ENCODE measurements around the gene BMP7.
A peak's percentile ranks its signal among the peaks of the same experiment; 100 is the strongest.

BMP7 gene

DNA sequence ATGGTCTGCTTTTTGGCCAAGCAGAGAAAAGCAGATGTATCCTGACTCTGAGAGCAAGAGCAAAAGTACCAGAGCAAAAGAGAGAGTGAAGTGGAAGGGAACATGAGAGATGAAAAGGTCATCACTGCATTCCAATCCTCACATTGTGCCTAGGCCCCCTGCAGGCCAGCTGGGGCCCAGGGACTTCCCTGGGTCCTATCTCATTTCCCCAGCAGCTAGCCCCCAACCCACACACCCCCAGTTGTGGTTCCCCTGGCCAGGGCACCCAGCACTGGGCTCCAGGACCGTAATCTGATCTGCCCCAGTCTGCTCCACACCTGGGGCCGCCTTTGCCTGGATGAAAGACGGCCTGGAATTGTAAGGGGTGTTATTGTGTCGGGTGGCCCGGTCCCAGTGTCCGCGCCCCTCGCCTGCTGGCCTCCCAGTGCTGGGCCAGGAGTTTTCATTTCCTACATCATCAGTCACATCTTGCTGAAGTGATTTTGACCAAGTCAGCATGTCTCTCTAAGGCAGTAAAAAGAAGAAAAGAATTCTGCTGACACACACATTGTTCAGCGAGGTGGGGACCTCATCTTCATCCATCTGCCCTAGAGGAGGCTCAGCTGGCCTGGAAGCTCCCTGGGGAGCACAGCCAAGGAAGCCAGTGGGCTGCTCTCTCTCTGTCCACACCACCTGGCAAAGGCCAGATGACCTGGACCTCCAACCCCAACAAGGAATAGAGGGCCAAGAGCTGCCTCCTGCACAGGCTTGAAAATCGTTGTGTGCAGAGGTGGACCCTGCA, 4.0 kb upstream of the BMP7 start:
- H4K8ac ChIP-seq (ENCODE audit: low read depth, low read length) = no peak overlapping the region
- WGBS, 2 donors (ENCODE audit: extremely low coverage in 2 of 2, insufficient read length in 2 of 2, insufficient replicate concordance in 1 of 2) = no CpG with 5 or more reads among the region's 10 CpGs
- H3K4me1 ChIP-seq (ENCODE audit: control insufficient read depth in 2 of 2, insufficient read depth in 1 of 2, low read depth in 1 of 2, low read length in 2 of 2) = peaks cover 16 to 25% of the 10 kb centered on the region in 2 donors
- no peak overlapping the region for H3K4ac ChIP-seq (ENCODE audit: low read length)
- H3K9me3 ChIP-seq (replicated peaks in 1 of 2; ENCODE audit: control insufficient read depth in 2 of 2, insufficient read depth in 1 of 2, low read depth in 1 of 2, low read length in 2 of 2) = peaks cover 0 to 2% of the 10 kb centered on the region in 2 donors
- H3K4me3 ChIP-seq (ENCODE audit: low read length in 2 of 2) = no peak overlapping the region
- H3K27me3 ChIP-seq (ENCODE audit: control insufficient read depth in 3 of 3, insufficient read depth in 3 of 3, low read depth in 1 of 3, low read length in 3 of 3) = peaks cover 0 to 17% (median 0%) of the 10 kb centered on the region in 3 experiments
- H3K18ac ChIP-seq (ENCODE audit: low read length) = peak overlapping the region; percentile 61
- H3K9ac ChIP-seq (ENCODE audit: low read depth, low read length, poor library complexity) = no peak overlapping the region
- no peak overlapping the region for H2BK5ac ChIP-seq (ENCODE audit: low read length)
- H2BK12ac ChIP-seq (ENCODE audit: low read length) = peak overlapping the region; percentile 0
- H2BK15ac ChIP-seq (ENCODE audit: low read length) = no peak overlapping the region
- H3K27ac ChIP-seq (replicated peaks; ENCODE audit: low read length) = no peak overlapping the region
- H2AK5ac ChIP-seq (ENCODE audit: low read depth, low read length) = peak overlapping the region; percentile 43
- no peak overlapping the region for H3K14ac ChIP-seq (ENCODE audit: low read length)
- no peak overlapping the region for H4K91ac ChIP-seq (ENCODE audit: low read depth, low read length, poor library complexity)
- H2AFZ ChIP-seq (ENCODE audit: low read length) = no peak overlapping the region
- H2BK120ac ChIP-seq (ENCODE audit: low read depth, low read length) = no peak overlapping the region
- H3K79me1 ChIP-seq (ENCODE audit: low read depth, low read length) = no peaks in the 10 kb centered on the region
- no peaks in the 10 kb centered on the region for H3K36me3 ChIP-seq (replicated peaks in 1 of 2; ENCODE audit: control insufficient read depth in 2 of 2, insufficient read depth in 2 of 2, low read length in 2 of 2)
- no peak for DNase-seq (ENCODE audit: low spot score)
- H3K23ac ChIP-seq (ENCODE audit: low read depth, low read length, poor library complexity) = no peak overlapping the region
- H3K4me2 ChIP-seq (ENCODE audit: insufficient read depth, low read length, poor library complexity, severe bottlenecking) = no peak overlapping the region

GRCh38 chr20:57269148-57269984, 2.9 kb upstream of the BMP7 start:
- H3K4ac ChIP-seq (ENCODE audit: low read length) = no peak overlapping the region
- no peak overlapping the region for H2BK5ac ChIP-seq (ENCODE audit: low read length)
- no peak overlapping the region for H2BK12ac ChIP-seq (ENCODE audit: low read length)
- H3K9me3 ChIP-seq (replicated peaks in 1 of 2; ENCODE audit: control insufficient read depth in 2 of 2, insufficient read depth in 1 of 2, low read depth in 1 of 2, low read length in 2 of 2) = peaks cover 0 to 2% of the 10 kb centered on the region in 2 donors
- no peak overlapping the region for H3K14ac ChIP-seq (ENCODE audit: low read length)
- H2AFZ ChIP-seq (ENCODE audit: low read length) = no peak overlapping the region
- no peak overlapping the region for H3K23ac ChIP-seq (ENCODE audit: low read depth, low read length, poor library complexity)
- H2BK15ac ChIP-seq (ENCODE audit: low read length) = no peak overlapping the region
- H3K36me3 ChIP-seq (replicated peaks in 1 of 2; ENCODE audit: control insufficient read depth in 2 of 2, insufficient read depth in 2 of 2, low read length in 2 of 2) = no peaks in the 10 kb centered on the region
- H3K27me3 ChIP-seq (ENCODE audit: control insufficient read depth in 3 of 3, insufficient read depth in 3 of 3, low read depth in 1 of 3, low read length in 3 of 3) = peaks cover 0 to 22% (median 0%) of the 10 kb centered on the region in 3 experiments
- no CpG with 5 or more reads among the region's 10 CpGs for WGBS, 2 donors (ENCODE audit: extremely low coverage in 2 of 2, insufficient read length in 2 of 2, insufficient replicate concordance in 1 of 2)
- no peak overlapping the region for H3K9ac ChIP-seq (ENCODE audit: low read depth, low read length, poor library complexity)
- no peaks in the 10 kb centered on the region for H3K79me1 ChIP-seq (ENCODE audit: low read depth, low read length)
- no peak for DNase-seq (ENCODE audit: low spot score)
- H3K18ac ChIP-seq (ENCODE audit: low read length) = peak overlapping the region; percentile 34
- no peak overlapping the region for H3K4me2 ChIP-seq (ENCODE audit: insufficient read depth, low read length, poor library complexity, severe bottlenecking)
- H4K91ac ChIP-seq (ENCODE audit: low read depth, low read length, poor library complexity) = no peak overlapping the region
- peaks cover 16 to 25% of the 10 kb centered on the region in 2 donors for H3K4me1 ChIP-seq (ENCODE audit: control insufficient read depth in 2 of 2, insufficient read depth in 1 of 2, low read depth in 1 of 2, low read length in 2 of 2)
- no peak overlapping the region for H2AK5ac ChIP-seq (ENCODE audit: low read depth, low read length)
- no peak overlapping the region for H3K4me3 ChIP-seq (ENCODE audit: low read length in 2 of 2)
- no peak overlapping the region for H2BK120ac ChIP-seq (ENCODE audit: low read depth, low read length)
- H3K27ac ChIP-seq (replicated peaks; ENCODE audit: low read length) = no peak overlapping the region
- no peak overlapping the region for H4K8ac ChIP-seq (ENCODE audit: low read depth, low read length)

DNA sequence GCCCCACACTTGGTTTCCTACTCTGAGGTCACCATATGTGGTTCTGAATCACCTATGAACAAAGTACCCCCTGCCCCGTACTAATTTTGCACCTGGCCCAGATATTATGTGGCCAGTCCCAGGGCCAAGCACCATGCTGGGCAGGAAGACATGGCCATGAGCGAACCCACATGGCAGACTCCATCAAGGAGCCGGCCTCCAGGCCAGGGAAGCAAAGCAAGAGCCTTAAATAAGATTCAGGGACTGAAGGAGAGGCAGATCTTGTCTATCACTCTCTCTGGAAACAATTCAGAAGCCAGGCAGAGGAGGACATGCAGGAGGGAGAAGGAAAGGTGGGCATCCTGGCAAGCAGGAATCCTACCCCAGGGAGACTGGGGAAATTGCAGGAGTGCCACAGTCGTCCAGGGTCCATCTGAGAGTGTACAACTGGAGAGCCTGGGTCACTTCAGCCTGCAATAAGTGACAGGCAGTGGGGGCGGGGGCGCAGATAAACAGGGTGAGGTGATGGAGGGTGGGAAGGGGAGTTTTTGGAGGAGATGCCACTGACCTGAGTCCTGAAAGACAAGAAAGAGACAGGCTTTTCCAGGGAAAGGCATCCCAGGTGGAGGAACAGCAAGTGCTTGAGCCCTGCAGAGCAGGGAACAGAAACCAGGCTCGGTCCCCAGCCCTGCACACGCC, 2.1 kb upstream of the BMP7 start:
- H3K18ac ChIP-seq (ENCODE audit: low read length) = no peak overlapping the region
- H3K79me1 ChIP-seq (ENCODE audit: low read depth, low read length) = no peaks in the 10 kb centered on the region
- H3K14ac ChIP-seq (ENCODE audit: low read length) = peak overlapping the region; percentile 9
- H2BK120ac ChIP-seq (ENCODE audit: low read depth, low read length) = no peak overlapping the region
- peak overlapping the region; percentile 12 for H2BK5ac ChIP-seq (ENCODE audit: low read length)
- H4K91ac ChIP-seq (ENCODE audit: low read depth, low read length, poor library complexity) = no peak overlapping the region
- H2BK15ac ChIP-seq (ENCODE audit: low read length) = peak overlapping the region; percentile 70
- no peak for DNase-seq (ENCODE audit: low spot score)
- H2BK12ac ChIP-seq (ENCODE audit: low read length) = no peak overlapping the region
- no peak overlapping the region for H3K4me3 ChIP-seq (ENCODE audit: low read length in 2 of 2)
- no peak overlapping the region for H3K23ac ChIP-seq (ENCODE audit: low read depth, low read length, poor library complexity)
- no peak overlapping the region for H3K4ac ChIP-seq (ENCODE audit: low read length)
- no peak overlapping the region for H2AFZ ChIP-seq (ENCODE audit: low read length)
- H3K4me2 ChIP-seq (ENCODE audit: insufficient read depth, low read length, poor library complexity, severe bottlenecking) = no peak overlapping the region
- peaks cover 0 to 2% of the 10 kb centered on the region in 2 donors for H3K9me3 ChIP-seq (replicated peaks in 1 of 2; ENCODE audit: control insufficient read depth in 2 of 2, insufficient read depth in 1 of 2, low read depth in 1 of 2, low read length in 2 of 2)
- H4K8ac ChIP-seq (ENCODE audit: low read depth, low read length) = no peak overlapping the region
- H3K27ac ChIP-seq (replicated peaks; ENCODE audit: low read length) = no peak overlapping the region
- peaks cover 23 to 28% of the 10 kb centered on the region in 2 donors for H3K4me1 ChIP-seq (ENCODE audit: control insufficient read depth in 2 of 2, insufficient read depth in 1 of 2, low read depth in 1 of 2, low read length in 2 of 2)
- peak overlapping the region; percentile 48 for H2AK5ac ChIP-seq (ENCODE audit: low read depth, low read length)
- no peaks in the 10 kb centered on the region for H3K36me3 ChIP-seq (replicated peaks in 1 of 2; ENCODE audit: control insufficient read depth in 2 of 2, insufficient read depth in 2 of 2, low read length in 2 of 2)
- no CpG with 5 or more reads among the region's 8 CpGs for WGBS, 2 donors (ENCODE audit: extremely low coverage in 2 of 2, insufficient read length in 2 of 2, insufficient replicate concordance in 1 of 2)
- H3K9ac ChIP-seq (ENCODE audit: low read depth, low read length, poor library complexity) = no peak overlapping the region
- H3K27me3 ChIP-seq (ENCODE audit: control insufficient read depth in 3 of 3, insufficient read depth in 3 of 3, low read depth in 1 of 3, low read length in 3 of 3) = peaks cover 0 to 22% (median 0%) of the 10 kb centered on the region in 3 experiments

Measured in neuronal stem cell (in vitro differentiated cells).